ENCODE results near the gene GPR35. TPM values are rescaled to one million over a fixed set of nuclear protein-coding genes. Genes with fewer than 3 reads are reported as not detected.

Gene GPR35
- polyA plus RNA-seq, 1 experiment, result 0.17 TPM

- Histone ChIP-seq H3K36me3 (ENCODE audit: control insufficient read depth, insufficient read depth, low read length) (no peaks in the 10 kb centered on the region), H3K4me3 (ENCODE audit: low read depth, low read length) (no peak overlapping the region), H3K27me3 (ENCODE audit: control insufficient read depth, insufficient read depth, low read length) (peaks cover 23% of the 10 kb centered on the region)
- no peak for DNase-seq (ENCODE audit: low read depth)
- no peak for TF ChIP-seq CTCF (IDR thresholded peaks at IDR 0.05; ENCODE audit: insufficient read depth, low read depth, low read length)
- ChIA-PET CTCF (interaction anchor here (0.9 kb wide), 2 partner anchors 8 to 9 kb away, joined by 3 read pairs; no protein-coding TSS in a partner anchor), POLR2A (interaction anchor here (0.6 kb wide), 1 partner anchor 24 kb away, joined by 13 read pairs; no protein-coding TSS in a partner anchor)
Observed at GRCh38 chr2:240648650-240649275, 23.5 kb downstream of the GPR35 start.

GRCh38 chr2:240649331-240649730 is 24.1 kb downstream of the GPR35 start:
- POLR2A ChIA-PET, result interaction anchor here (0.6 kb wide), 1 partner anchor 25 kb away, joined by 13 read pairs; no protein-coding TSS in a partner anchor
- Histone ChIP-seq H3K4me3 (ENCODE audit: low read depth, low read length) (no peak overlapping the region), H3K27me3 (ENCODE audit: control insufficient read depth, insufficient read depth, low read length) (peaks cover 23% of the 10 kb centered on the region), H3K36me3 (ENCODE audit: control insufficient read depth, insufficient read depth, low read length) (no peaks in the 10 kb centered on the region)
- CTCF ChIA-PET, result interaction anchor here (0.9 kb wide), 2 partner anchors 8 to 9 kb away, joined by 3 read pairs; no protein-coding TSS in a partner anchor
- no peak for DNase-seq (ENCODE audit: low read depth)
- TF ChIP-seq CTCF (IDR thresholded peaks at IDR 0.05; ENCODE audit: insufficient read depth, low read depth, low read length), result no peak

- ChIA-PET CTCF (no interaction called here), POLR2A (no interaction called here)
- Histone ChIP-seq H3K4me3 (ENCODE audit: low read depth, low read length) (no peak overlapping the region), H3K27me3 (ENCODE audit: control insufficient read depth, insufficient read depth, low read length) (peaks cover 25% of the 10 kb centered on the region), H3K36me3 (ENCODE audit: control insufficient read depth, insufficient read depth, low read length) (no peaks in the 10 kb centered on the region)
- TF ChIP-seq CTCF (IDR thresholded peaks at IDR 0.05; ENCODE audit: insufficient read depth, low read depth, low read length), result no peak
- no peak for DNase-seq (ENCODE audit: low read depth)
Observed at GRCh38 chr2:240650254-240650965, 25.1 kb downstream of the GPR35 start.

- H3K36me3 ChIP-seq (ENCODE audit: control insufficient read depth, insufficient read depth, low read length), result no peaks in the 10 kb centered on the region
- POLR2A ChIA-PET, result no interaction called here
- TF ChIP-seq CTCF (IDR thresholded peaks at IDR 0.05; ENCODE audit: insufficient read depth, low read depth, low read length), result no peak
- no peak for DNase-seq (ENCODE audit: low read depth)
- no peak overlapping the region for H3K4me3 ChIP-seq (ENCODE audit: low read depth, low read length)
- peaks cover 25% of the 10 kb centered on the region for H3K27me3 ChIP-seq (ENCODE audit: control insufficient read depth, insufficient read depth, low read length)
- CTCF ChIA-PET, result no interaction called here
Observed at GRCh38 chr2:240651185-240651584, 25.9 kb downstream of the GPR35 start.

All from BJ (cell line).